HG03571 (cell line): ENCODE results near the gene CSNK1G1.
"Not testable (repeated sequence)": the region's sequence is repeated elsewhere in the genome, so short reads cannot be mapped to it uniquely, and the experiment has no call there.

ENCODE experiments used
- ATAC-seq: cut with Tn5 transposase; IDR thresholded peaks from one replicate; pipeline ENCODE4 v1.9.1; 2021; ENCODE audit not compliant: unreplicated experiment

The CSNK1G1 gene

GRCh38 chr15:64355944-64356709 is at the start of gene CSNK1G1:
Gene CSNK1G1 (minus strand): TSS chr15:64356173. CDS start chr15:64300499, 55,674 bp downstream.
- peak; percentile 93 for ATAC-seq

- no peak for ATAC-seq
Observed at GRCh38 chr15:64400583-64400982, 44.6 kb upstream of the CSNK1G1 start.

GRCh38 chr15:64398575-64398974 is 42.6 kb upstream of the CSNK1G1 start:
- ATAC-seq, result no peak

- ATAC-seq, result no peak
Observed at GRCh38 chr15:64396789-64397188, 40.8 kb upstream of the CSNK1G1 start.

- not testable (repeated sequence) for ATAC-seq
Observed at GRCh38 chr15:64392471-64392870, 36.5 kb upstream of the CSNK1G1 start.

GRCh38 chr15:64389036-64389435 is 33.1 kb upstream of the CSNK1G1 start:
- no peak for ATAC-seq

GRCh38 chr15:64387562-64388168 is 31.7 kb upstream of the CSNK1G1 start, which contains the start of gene TRIP4:
Gene TRIP4 (plus strand): TSS chr15:64387836. CDS start chr15:64387864, 28 bp downstream.
- peak; percentile 96 for ATAC-seq

GRCh38 chr15:64386291-64386690 is 30.3 kb upstream of the CSNK1G1 start:
- no peak for ATAC-seq

- no peak for ATAC-seq
Observed at GRCh38 chr15:64383760-64384159, 27.8 kb upstream of the CSNK1G1 start.

- peak; percentile 79 for ATAC-seq
Observed at GRCh38 chr15:64381000-64381751, 25.2 kb upstream of the CSNK1G1 start, which contains the start of gene PCLAF. Gene PCLAF (minus strand): TSS chr15:64381441. CDS start chr15:64381371, 70 bp downstream.

GRCh38 chr15:64380130-64380870 is 24.3 kb upstream of the CSNK1G1 start:
- ATAC-seq, result not testable (repeated sequence)

GRCh38 chr15:64379216-64379960 is 23.4 kb upstream of the CSNK1G1 start:
- ATAC-seq, result no peak

GRCh38 chr15:64373360-64373759 is 17.4 kb upstream of the CSNK1G1 start:
- ATAC-seq, result no peak

- not testable (repeated sequence) for ATAC-seq
Observed at GRCh38 chr15:64371383-64371782, 15.4 kb upstream of the CSNK1G1 start.

GRCh38 chr15:64369078-64369607 is 13.2 kb upstream of the CSNK1G1 start:
- ATAC-seq, result no peak

GRCh38 chr15:64361259-64361658 is 5.3 kb upstream of the CSNK1G1 start:
- no peak for ATAC-seq

GRCh38 chr15:64356710-64357040 is 702 bp upstream of the CSNK1G1 start:
- ATAC-seq, result no peak

GRCh38 chr15:64355348-64355943 is 527 bp downstream of the CSNK1G1 start:
- no peak for ATAC-seq

- ATAC-seq, result no peak
Observed at GRCh38 chr15:64354688-64355344, 1.2 kb downstream of the CSNK1G1 start.
